IMR-90 (cell line): ENCODE data around the gene RNF182. TPM values are rescaled to one million over a fixed set of nuclear protein-coding genes. Genes with fewer than 3 reads are reported as not detected.

ENCODE experiments used
- ATAC-seq: fragments of 200-7000 bp; cut with Tn5 transposase; 2 replicates; pipeline ENCODE4 v1.9.1; 2020; ENCODE audit warnings: low read depth, mild to moderate bottlenecking, moderate library complexity
- BruUV-seq: library from RNA; stranded (reverse); fragments of 400-500 nt; replicated peaks from 2 replicates; lab custom pipeline; 2021; lab: Mats Ljungman, UMichigan
- CTCF ChIA-PET: fragments of 300-600 bp; formaldehyde crosslinking; extraction: SDS; loops from one replicate; lab custom pipeline; 2021; ENCODE audit warnings: antibody characterized with exemption; lab: Yijun Ruan, JAX
- POLR2A ChIA-PET: fragments of 300-600 bp; sonication (Branson Sonifier 250); formaldehyde crosslinking; loops from one replicate; lab custom pipeline; 2022; ENCODE audit warnings: antibody characterized with exemption; ENCODE audit not compliant: unreplicated experiment; lab: Charles Lee
- DNase-seq: peaks from one replicate; pipeline ENCODE4 v3.0.0; 2013
- H2AFZ ChIP-seq: replicated peaks from 2 replicates; pipeline ENCODE3; 2013; ENCODE audit warnings: low read length, mild to moderate bottlenecking; ENCODE audit not compliant: poor library complexity
- H2AK5ac ChIP-seq: 2 replicates; pipeline ENCODE4 v1.6.1; 2013; ENCODE audit warnings: low read depth, low read length, inconsistent platforms
- H2AK9ac ChIP-seq: replicated peaks from 2 replicates; pipeline ENCODE3; 2013; ENCODE audit warnings: mild to moderate bottlenecking, low read depth, low read length, moderate library complexity; ENCODE audit not compliant: poor library complexity
- H2BK120ac ChIP-seq: 2 replicates; pipeline ENCODE4 v1.6.1; 2013; ENCODE audit warnings: low read depth, low read length, inconsistent platforms
- H2BK15ac ChIP-seq: 3 replicates; pipeline ENCODE4 v1.6.1; 2013; ENCODE audit warnings: low read depth, low read length, inconsistent platforms
- H2BK20ac ChIP-seq: 2 replicates; pipeline ENCODE4 v1.6.1; 2013; ENCODE audit warnings: low read depth, mild to moderate bottlenecking, inconsistent platforms, low read length, moderate library complexity
- H2BK5ac ChIP-seq: 2 replicates; pipeline ENCODE4 v1.6.1; 2013; ENCODE audit warnings: mild to moderate bottlenecking, low read depth, low read length, inconsistent platforms; ENCODE audit not compliant: poor library complexity, severe bottlenecking
- H3K14ac ChIP-seq: replicated peaks from 2 replicates; pipeline ENCODE4 v1.6.1; 2013; ENCODE audit warnings: low read depth, low read length, inconsistent platforms
- H3K18ac ChIP-seq: 2 replicates; pipeline ENCODE4 v1.6.1; 2013; ENCODE audit warnings: low read depth, low read length, control low read depth
- H3K23ac ChIP-seq: 2 replicates; pipeline ENCODE4 v1.6.1; 2013; ENCODE audit warnings: low read depth, low read length, inconsistent platforms
- H3K27ac ChIP-seq: 2 replicates; pipeline ENCODE4 v1.5.1; 2013; ENCODE audit warnings: mild to moderate bottlenecking, control low read depth, low read length; ENCODE audit not compliant: insufficient read depth
- H3K27me3 ChIP-seq: 2 replicates; pipeline ENCODE4 v1.6.1; 2013; ENCODE audit warnings: low read length; ENCODE audit not compliant: control insufficient read depth, insufficient read depth
- H3K36me3 ChIP-seq: 2 replicates; pipeline ENCODE4 v1.6.1; 2013; ENCODE audit warnings: low read length, mixed read lengths; ENCODE audit not compliant: control insufficient read depth, insufficient read depth
- H3K4ac ChIP-seq: 2 replicates; pipeline ENCODE4 v1.6.1; 2013; ENCODE audit warnings: low read depth, low read length, inconsistent platforms
- H3K4me1 ChIP-seq: 2 replicates; pipeline ENCODE4 v1.6.1; 2013; ENCODE audit warnings: low read length, mixed read lengths; ENCODE audit not compliant: control insufficient read depth, insufficient read depth
- H3K4me2 ChIP-seq: 2 replicates; pipeline ENCODE4 v1.6.1; 2013; ENCODE audit warnings: low read depth, mild to moderate bottlenecking, control low read depth, low read length, moderate library complexity
- H3K4me3 ChIP-seq: 2 replicates; pipeline ENCODE4 v1.5.1; 2013; ENCODE audit warnings: low read depth, mild to moderate bottlenecking, control low read depth, low read length, moderate library complexity; ENCODE audit not compliant: insufficient read depth
- H3K56ac ChIP-seq: 2 replicates; pipeline ENCODE4 v1.6.1; 2013; ENCODE audit warnings: low read length, inconsistent platforms; ENCODE audit not compliant: insufficient read depth; ENCODE audit errors: extremely low read depth
- H3K79me1 ChIP-seq, 2 experiments: 2 replicates each; pipeline ENCODE4 v1.6.1; 2013; ENCODE audit warnings: low read length in 2 of 2, inconsistent platforms in 1 of 2, low read depth in 1 of 2
- H3K9ac ChIP-seq: 2 replicates; pipeline ENCODE4 v1.6.1; 2013; ENCODE audit warnings: low read depth, low read length, control low read depth
- H3K9me1 ChIP-seq: 2 replicates; pipeline ENCODE4 v1.6.1; 2013; ENCODE audit warnings: low read length, inconsistent platforms; ENCODE audit not compliant: insufficient read depth
- H3K9me3 ChIP-seq: 2 replicates; pipeline ENCODE4 v1.6.1; 2013; ENCODE audit warnings: low read length; ENCODE audit not compliant: control insufficient read depth, insufficient read depth
- H4K20me1 ChIP-seq: 2 replicates; pipeline ENCODE4 v1.6.1; 2013; ENCODE audit warnings: low read length, inconsistent platforms; ENCODE audit not compliant: insufficient read depth
- H4K5ac ChIP-seq: 2 replicates; pipeline ENCODE4 v1.6.1; 2013; ENCODE audit warnings: mild to moderate bottlenecking, low read depth, low read length, control low read depth
- H4K8ac ChIP-seq, 2 experiments: 2 replicates each; pipeline ENCODE4 v1.6.1; 2013; ENCODE audit warnings: low read depth in 2 of 2, low read length in 2 of 2, control low read depth in 1 of 2, inconsistent platforms in 1 of 2
- H4K91ac ChIP-seq: 2 replicates; pipeline ENCODE4 v1.6.1; 2013; ENCODE audit warnings: low read depth, low read length, inconsistent platforms; ENCODE audit not compliant: insufficient read depth
- CEBPB ChIP-seq: IDR thresholded peaks from 2 replicates; pipeline ENCODE4 v1.6.1; 2012; ENCODE audit warnings: low read depth, low read length, improper control_type of control experiment
- CHD1 ChIP-seq: IDR thresholded peaks from 2 replicates; pipeline ENCODE4 v1.6.1; 2012; ENCODE audit warnings: low read depth, low read length, improper control_type of control experiment
- CTCF ChIP-seq: conservative IDR thresholded peaks from 2 replicates; pipeline ENCODE4 v1.5.1; 2012; ENCODE audit warnings: mild to moderate bottlenecking, low read depth, low read length, improper control_type of control experiment
- ELK1 ChIP-seq: fragments of 150-350 bp; IDR thresholded peaks from 2 replicates; pipeline ENCODE4 v1.6.1; 2016; ENCODE audit warnings: low read depth, mild to moderate bottlenecking, low read length, moderate library complexity, borderline replicate concordance
- FOS ChIP-seq: fragments of 150-350 bp; IDR thresholded peaks from 2 replicates; pipeline ENCODE4 v1.6.1; 2016; ENCODE audit warnings: low read depth, low read length
- MAFK ChIP-seq: IDR thresholded peaks from 2 replicates; pipeline ENCODE4 v1.6.1; 2012; ENCODE audit warnings: low read depth, low read length, improper control_type of control experiment
- MAZ ChIP-seq: IDR thresholded peaks from 2 replicates; pipeline ENCODE4 v1.6.1; 2012; ENCODE audit warnings: low read depth, mild to moderate bottlenecking, low read length, improper control_type of control experiment, moderate library complexity, borderline replicate concordance
- MXI1 ChIP-seq: IDR thresholded peaks from 2 replicates; pipeline ENCODE4 v1.6.1; 2012; ENCODE audit warnings: low read depth, mild to moderate bottlenecking, low read length, moderate library complexity, borderline replicate concordance
- POLR2A ChIP-seq: IDR thresholded peaks from 2 replicates; pipeline ENCODE4 v1.6.1; 2012; ENCODE audit warnings: mild to moderate bottlenecking, low read depth, low read length
- RAD21 ChIP-seq: IDR thresholded peaks from 2 replicates; pipeline ENCODE4 v1.6.1; 2012; ENCODE audit warnings: low read length, improper control_type of control experiment
- RCOR1 ChIP-seq: IDR thresholded peaks from 2 replicates; pipeline ENCODE4 v1.6.1; 2012; ENCODE audit warnings: mild to moderate bottlenecking, low read length, improper control_type of control experiment; ENCODE audit not compliant: insufficient replicate concordance
- RFX5 ChIP-seq: IDR thresholded peaks from 2 replicates; pipeline ENCODE4 v1.8.0; 2012; ENCODE audit warnings: low read depth, mild to moderate bottlenecking, low read length, moderate library complexity
- SMC3 ChIP-seq: fragments of 150-350 bp; IDR thresholded peaks from 2 replicates; pipeline ENCODE4 v1.6.1; 2016; ENCODE audit warnings: low read depth, mild to moderate bottlenecking, antibody characterized with exemption, low read length, moderate library complexity
- USF2 ChIP-seq: fragments of 150-350 bp; IDR thresholded peaks from 2 replicates; pipeline ENCODE4 v1.6.1; 2017; ENCODE audit warnings: mild to moderate bottlenecking, antibody characterized with exemption, low read length, low read depth
- WGBS, 2 experiments: methylation state at CpG; one replicate each; pipeline versions ENCODE4 v1.1.5 to v1.1.7; 2013; ENCODE audit warnings: missing lambda C conversion rate in 2 of 2; ENCODE audit not compliant: insufficient read length in 1 of 2; ENCODE audit errors: extremely low coverage in 2 of 2; 5-methylcytosine and 5-hydroxymethylcytosine counted together
- dilution Hi-C: fragments of 300-500 bp; cut with HindIII; formaldehyde crosslinking; loops from one replicate; pipeline ENCODE4 v1.14.3; 2018; ENCODE audit warnings: low sequenced_read_pairs; ENCODE audit not compliant: unreplicated experiment
- in situ Hi-C: fragments of 300-500 bp; cut with MboI; formaldehyde crosslinking; loops from 3 replicates; pipeline ENCODE4 v1.14.3; 2019; ENCODE audit warnings: low sequenced_read_pairs, inconsistent platforms, mixed read lengths
- intact Hi-C: fragments of 100-400 bp; cut with micrococcal nuclease; formaldehyde crosslinking; loops from 2 replicates; pipeline ENCODE4 v1.10.0; 2022
- polyA plus RNA-seq, 3 experiments: library from polyadenylated mRNA; depleted of rRNA; stranded (reverse); fragments of >200 nt; gene quantifications; 2 replicates each; pipeline ENCODE4 v1.2.3, GENCODE V29; 2012; ENCODE audit warnings: low replicate concordance in 1 of 3
- total RNA-seq: library from RNA; depleted of rRNA; stranded (reverse); fragments of >200 nt; gene quantifications from 2 replicates; pipeline ENCODE4 v1.2.3, GENCODE V29; 2012

RNF182 gene
- total and polyA plus RNA-seq, 2 of the 4 experiments (the other 2 are of a cell fraction): 4.1 to 9.1 TPM

GRCh38 chr6:13915561-13916229 is 9.1 kb upstream of the RNF182 start:
- H3K18ac ChIP-seq: no peak overlapping the region
- no peak overlapping the region for H2AK5ac ChIP-seq
- no peak overlapping the region for H4K8ac ChIP-seq
- no peaks in the 10 kb centered on the region for H3K9me1 ChIP-seq
- BruUV-seq: no TSS peak
- no peaks in the 10 kb centered on the region; the same call in 1 of the 2 replicates for H3K4me1 ChIP-seq
- TF ChIP-seq RFX5: no peak
- TF ChIP-seq CEBPB: no peak
- no peak for TF ChIP-seq ELK1
- no peak for TF ChIP-seq RAD21
- TF ChIP-seq CTCF: no peak
- no peak for TF ChIP-seq MXI1
- no peak for TF ChIP-seq RCOR1
- no peak for TF ChIP-seq MAFK
- no peak for TF ChIP-seq POLR2A
- no peak for TF ChIP-seq USF2
- TF ChIP-seq MAZ: no peak
- no peak for TF ChIP-seq CHD1
- TF ChIP-seq SMC3: no peak
- TF ChIP-seq FOS: no peak
- H2BK15ac ChIP-seq: no peak overlapping the region
- no peak overlapping the region for H3K14ac ChIP-seq
- H3K27ac ChIP-seq: no peak overlapping the region
- H3K4me2 ChIP-seq: no peak overlapping the region
- no peak overlapping the region for H4K91ac ChIP-seq
- H4K20me1 ChIP-seq: no peaks in the 10 kb centered on the region
- H3K4ac ChIP-seq: no peak overlapping the region
- H2AFZ ChIP-seq: no peak overlapping the region
- WGBS, 2 experiments: no CpG with 5 or more reads among the region's 3 CpGs
- ChIA-PET POLR2A (no interaction called here), CTCF (interaction anchor here (1.6 kb wide), 1 partner anchor 131 kb away, joined by 4 read pairs; no protein-coding TSS in a partner anchor)
- H3K4me3 ChIP-seq: no peak overlapping the region
- no peak overlapping the region for H4K5ac ChIP-seq
- in situ Hi-C loops: loop anchor here (25.0 kb wide), 1 partner anchor 1472 kb away; no protein-coding TSS in a partner anchor
- H3K79me1 ChIP-seq: no peaks in the 10 kb centered on the region
- no peak overlapping the region for H3K9ac ChIP-seq
- H3K9me3 ChIP-seq: no peaks in the 10 kb centered on the region
- H2BK20ac ChIP-seq: no peak overlapping the region
- H3K36me3 ChIP-seq: no peaks in the 10 kb centered on the region
- DNase-seq: no peak
- H3K56ac ChIP-seq: no peak overlapping the region
- intact Hi-C loops: no loop called here
- H2AK9ac ChIP-seq: no peak overlapping the region
- peaks cover 2% of the 10 kb centered on the region; the same call in 1 of the 2 replicates for H3K27me3 ChIP-seq
- ATAC-seq: no peak
- dilution Hi-C loops: no loop called here
- H2BK5ac ChIP-seq: no peak overlapping the region
- H3K23ac ChIP-seq: no peak overlapping the region
- H2BK120ac ChIP-seq: no peak overlapping the region
